ENCODE results near the gene PLA2G2D. TPM values are rescaled to one million over a fixed set of nuclear protein-coding genes. Genes with fewer than 3 reads are reported as not detected.

Gene PLA2G2D
- total RNA-seq, 4 donors from 2014 or later: not detected

DNA sequence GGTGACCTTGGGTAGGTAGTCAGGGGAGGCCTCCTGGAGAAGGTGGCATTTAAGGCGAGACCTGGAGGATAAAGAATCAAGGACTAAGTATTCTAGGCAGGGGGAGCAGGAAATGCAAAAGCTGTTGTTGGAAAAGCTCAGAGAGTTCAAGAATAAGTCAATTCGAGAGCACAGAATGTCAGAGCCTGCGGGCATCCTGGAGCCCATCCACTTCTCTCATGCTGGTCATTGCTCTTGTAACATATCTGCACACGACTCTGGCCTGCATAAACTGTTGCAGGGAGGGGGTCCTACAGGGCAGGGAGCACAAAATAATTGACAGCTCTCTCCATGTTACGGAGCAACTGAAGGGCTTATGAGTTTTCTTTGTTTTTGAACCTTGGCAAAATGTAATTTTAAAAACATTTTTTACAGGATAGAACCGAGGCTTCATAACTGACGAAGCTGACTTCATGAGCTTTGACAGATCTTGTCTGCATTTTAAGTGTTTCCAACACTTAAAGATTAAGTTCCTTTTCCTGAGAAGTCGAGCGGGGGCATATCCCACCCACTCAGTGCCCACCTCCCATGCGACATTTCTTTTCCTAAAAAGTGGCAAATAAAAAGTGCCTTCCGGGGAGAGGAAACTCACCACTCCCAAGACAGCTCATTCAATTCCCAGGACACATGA lies 45.1 kb downstream of the PLA2G2D start:
- Histone ChIP-seq H3K4me1 (peaks cover 3 to 76% (median 3%) of the 10 kb centered on the region in 3 donors), H3K4me3 (no peak overlapping the region), H3K36me3 (no peaks in the 10 kb centered on the region), H3K27me3 (no peaks in the 10 kb centered on the region), H3K27ac (peak overlapping the region in 2 of 4 donors; percentile 45 to 48), H3K9me3 (no peaks in the 10 kb centered on the region)
- no peak for TF ChIP-seq POLR2AphosphoS5 (IDR thresholded peaks at IDR 0.05)
- no peak for TF ChIP-seq POLR2A (IDR thresholded peaks at IDR 0.05)
- no peak for TF ChIP-seq EP300 (IDR thresholded peaks at IDR 0.05)
- no peak for TF ChIP-seq CTCF (IDR thresholded peaks at IDR 0.05)
- WGBS, 2 donors (ENCODE audit: low coverage in 1 of 2): 64 to 72% methylated on average over 10 of the region's 11 CpGs
- ATAC-seq: no peak

- Histone ChIP-seq H3K36me3 (no peaks in the 10 kb centered on the region), H3K4me1 (peaks cover 3 to 73% (median 6%) of the 10 kb centered on the region in 3 donors), H3K27ac (peak overlapping the region in 2 of 4 donors; percentile 52 to 87), H3K9me3 (no peaks in the 10 kb centered on the region), H3K4me3 (no peak overlapping the region), H3K27me3 (no peaks in the 10 kb centered on the region)
- ATAC-seq: no peak
- WGBS, 2 donors (ENCODE audit: low coverage in 1 of 2): 60% methylated on average over 1 of the region's 2 CpGs; no CpG with 5 or more reads in 1 of the 2 donors
- no peak for TF ChIP-seq POLR2A (IDR thresholded peaks at IDR 0.05)
- TF ChIP-seq POLR2AphosphoS5 (IDR thresholded peaks at IDR 0.05): no peak
- TF ChIP-seq CTCF (IDR thresholded peaks at IDR 0.05): no peak
- no peak for TF ChIP-seq EP300 (IDR thresholded peaks at IDR 0.05)
Observed at GRCh38 chr1:20073256-20073655, 46.1 kb downstream of the PLA2G2D start.

DNA sequence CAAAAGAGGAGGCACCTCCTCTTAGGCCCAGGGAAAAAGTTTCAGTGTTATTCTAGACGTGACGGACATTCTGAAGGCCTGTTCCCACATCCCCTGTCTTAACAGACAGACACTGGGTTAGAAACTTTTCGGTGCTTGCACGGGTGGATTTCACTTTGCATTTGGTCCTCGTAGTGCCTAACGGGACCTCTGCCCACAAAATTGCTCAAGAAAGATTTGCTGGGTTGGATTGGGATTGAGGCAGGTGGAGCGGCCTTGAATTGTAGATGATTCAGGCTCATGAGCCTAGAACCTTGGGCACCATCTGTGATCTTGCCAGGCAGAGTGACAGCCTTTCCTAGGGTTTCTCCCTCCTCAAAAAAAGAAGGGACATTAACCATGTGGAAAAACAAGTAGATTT lies 46.6 kb downstream of the PLA2G2D start:
- no peak for ATAC-seq
- WGBS, 2 donors (ENCODE audit: low coverage in 1 of 2): 81 to 92% methylated on average over 2 to 3 of the region's 7 CpGs
- no peaks in the 10 kb centered on the region for H3K36me3 ChIP-seq
- H3K27ac ChIP-seq: peak overlapping the region in 3 of 4 donors; percentile 52 to 87 (median 81)
- TF ChIP-seq EP300 (IDR thresholded peaks at IDR 0.05): no peak
- H3K4me1 ChIP-seq: peaks cover 3 to 73% (median 6%) of the 10 kb centered on the region in 3 donors
- H3K27me3 ChIP-seq: no peaks in the 10 kb centered on the region
- H3K9me3 ChIP-seq: no peaks in the 10 kb centered on the region
- H3K4me3 ChIP-seq: no peak overlapping the region

GRCh38 chr1:20071416-20071815 lies 47.9 kb downstream of the PLA2G2D start:
- 96 to 100% methylated on average over 1 to 4 of the region's 6 CpGs for WGBS, 2 donors (ENCODE audit: low coverage in 1 of 2)
- H3K27ac ChIP-seq: peak overlapping the region; percentile 77 to 94 (median 84)
- H3K4me1 ChIP-seq: peaks cover 3 to 73% (median 6%) of the 10 kb centered on the region in 3 donors
- H3K9me3 ChIP-seq: no peaks in the 10 kb centered on the region
- no peak for TF ChIP-seq POLR2AphosphoS5 (IDR thresholded peaks at IDR 0.05)
- TF ChIP-seq CTCF (IDR thresholded peaks at IDR 0.05): no peak
- ATAC-seq: no peak
- H3K27me3 ChIP-seq: no peaks in the 10 kb centered on the region
- no peaks in the 10 kb centered on the region for H3K36me3 ChIP-seq
- peak overlapping the region; percentile 54 to 72 for H3K4me3 ChIP-seq

GRCh38 chr1:20070357-20070756 lies 49.0 kb downstream of the PLA2G2D start:
- Histone ChIP-seq H3K27me3 (no peaks in the 10 kb centered on the region), H3K4me3 (peak overlapping the region; percentile 54 to 72), H3K4me1 (peaks cover 3 to 66% (median 6%) of the 10 kb centered on the region in 3 donors), H3K9me3 (no peaks in the 10 kb centered on the region), H3K27ac (peak overlapping the region; percentile 77 to 94 (median 84)), H3K36me3 (no peaks in the 10 kb centered on the region)
- WGBS, 2 donors (ENCODE audit: low coverage in 1 of 2): 37 to 63% methylated on average over 2 to 4 of the region's 10 CpGs
- TF ChIP-seq POLR2A (IDR thresholded peaks at IDR 0.05): peak in 1 of 2 donors; percentile 5
- no peak for TF ChIP-seq POLR2AphosphoS5 (IDR thresholded peaks at IDR 0.05)
- ATAC-seq: peak; percentile 23

GRCh38 chr1:20069874-20070273 lies 49.5 kb downstream of the PLA2G2D start, which contains the start of gene PLA2G5:
Gene PLA2G5, plus strand, starts transcription at chr1:20070194. Its CDS starts 14,637 bp downstream, at chr1:20084831.
- peak; percentile 88 for ATAC-seq
- WGBS, 2 donors (ENCODE audit: low coverage in 1 of 2): 0 to 3% methylated on average over 1 to 7 of the region's 7 CpGs
- Histone ChIP-seq H3K27me3 (no peaks in the 10 kb centered on the region), H3K9me3 (no peaks in the 10 kb centered on the region), H3K4me1 (peaks cover 3 to 61% (median 6%) of the 10 kb centered on the region in 3 donors), H3K4me3 (peak within 1 kb of the TSS; percentile 54 to 72), H3K27ac (peak within 1 kb of the TSS; percentile 77 to 94 (median 84)), H3K36me3 (no peaks in the 10 kb centered on the region)
- peak; percentile 79 for TF ChIP-seq POLR2AphosphoS5 (IDR thresholded peaks at IDR 0.05)
- TF ChIP-seq CTCF (IDR thresholded peaks at IDR 0.05): no peak
- peak in 1 of 2 donors; percentile 33 for TF ChIP-seq POLR2A (IDR thresholded peaks at IDR 0.05)
- no peak for TF ChIP-seq EP300 (IDR thresholded peaks at IDR 0.05)
